H1 (cell line): ENCODE results near the gene COA5. TPM values are rescaled to one million over a fixed set of nuclear protein-coding genes. Genes with fewer than 3 reads are reported as not detected.

Experiments
- CTCF ChIA-PET: fragments of 300-600 bp; sonication (Branson Sonifier 250); formaldehyde crosslinking; loops from one replicate; lab custom pipeline; 2021; ENCODE audit not compliant: partially characterized antibody; lab: Charles Lee
- POLR2A ChIA-PET: fragments of 300-600 bp; sonication (Branson Sonifier 250); formaldehyde crosslinking; loops from one replicate; lab custom pipeline; 2021; ENCODE audit warnings: inconsistent platforms; ENCODE audit not compliant: partially characterized antibody; lab: Charles Lee
- DNase-seq, 2 experiments: peaks; one replicate each; pipeline versions ENCODE4 v3.0.0 to v3.0.0-alpha.2; 2010 to 2022; ENCODE audit warnings: low spot score in 2 of 2, low read depth in 1 of 2, mixed read lengths in 1 of 2
- FAIRE-seq: peaks from 2 replicates; lab custom pipeline; 2011; peaks lifted over from hg19 to GRCh38; lab: Jason Lieb, UNC
- H2AFZ ChIP-seq: 2 replicates; pipeline ENCODE4 v1.8.1; 2012; ENCODE audit warnings: low read length, inconsistent platforms
- H2AK5ac ChIP-seq: 2 replicates; pipeline ENCODE4 v1.6.1; 2013; ENCODE audit warnings: low read depth, low read length
- H2BK120ac ChIP-seq: replicated peaks from 2 replicates; pipeline ENCODE3; 2013; ENCODE audit warnings: low read depth, low read length, inconsistent platforms
- H2BK12ac ChIP-seq: 2 replicates; pipeline ENCODE4 v1.6.1; 2013; ENCODE audit warnings: low read depth, low read length
- H2BK15ac ChIP-seq: 2 replicates; pipeline ENCODE4 v1.6.1; 2013; ENCODE audit warnings: low read length
- H2BK20ac ChIP-seq: 2 replicates; pipeline ENCODE4 v1.6.1; 2013; ENCODE audit warnings: low read length
- H2BK5ac ChIP-seq: 2 replicates; pipeline ENCODE4 v1.6.1; 2013; ENCODE audit warnings: low read depth, low read length
- H3K14ac ChIP-seq: 2 replicates; pipeline ENCODE4 v1.6.1; 2013; ENCODE audit warnings: inconsistent platforms; ENCODE audit not compliant: insufficient read length
- H3K18ac ChIP-seq: 2 replicates; pipeline ENCODE4 v1.6.1; 2013; ENCODE audit warnings: low read length; ENCODE audit errors: extremely low read depth
- H3K23ac ChIP-seq: 2 replicates; pipeline ENCODE4 v1.6.1; 2013; ENCODE audit warnings: inconsistent platforms; ENCODE audit not compliant: insufficient read length
- H3K23me2 ChIP-seq: 2 replicates; pipeline ENCODE4 v1.6.1; 2013; ENCODE audit warnings: low read depth, low read length
- H3K27ac ChIP-seq: 2 replicates; pipeline ENCODE4 v1.6.1; 2011; ENCODE audit warnings: low read depth, low read length, inconsistent platforms
- H3K27me3 ChIP-seq, 4 experiments: replicated peaks in 1 of 4; 1 replicate in 1 of 4; 2 replicates in 3 of 4; pipeline versions ENCODE4 v1.6.1 to v1.8.1; 2011 to 2013; ENCODE audit warnings: low read length in 3 of 4, mild to moderate bottlenecking in 3 of 4, inconsistent platforms in 2 of 4, mixed read lengths in 2 of 4, moderate library complexity in 1 of 4; ENCODE audit not compliant: control insufficient read depth in 3 of 4, insufficient read depth in 3 of 4; ENCODE audit errors: extremely low read depth in 1 of 4
- H3K36me3 ChIP-seq, 4 experiments: 2 replicates each; pipeline versions ENCODE4 v1.6.1 to v1.8.1; 2011 to 2013; ENCODE audit warnings: mild to moderate bottlenecking in 4 of 4, low read length in 3 of 4, moderate library complexity in 2 of 4, control low read depth in 1 of 4, inconsistent platforms in 1 of 4; ENCODE audit not compliant: insufficient read depth in 4 of 4, control insufficient read depth in 2 of 4
- H3K4ac ChIP-seq: replicated peaks from 2 replicates; pipeline ENCODE3; 2013; ENCODE audit warnings: low read length, low read depth, mixed read lengths, inconsistent platforms; ENCODE audit not compliant: insufficient read length
- H3K4me1 ChIP-seq, 4 experiments: replicated peaks in 1 of 4; 1 replicate in 1 of 4; 2 replicates in 3 of 4; pipeline versions ENCODE4 v1.6.1 to v1.8.1; 2011 to 2013; ENCODE audit warnings: low read length in 3 of 4, inconsistent platforms in 2 of 4, mixed read lengths in 1 of 4; ENCODE audit not compliant: insufficient read depth in 4 of 4, control insufficient read depth in 3 of 4
- H3K4me2 ChIP-seq, 2 experiments: 2 replicates each; pipeline versions ENCODE4 v1.6.1 to v1.8.1; 2011 to 2013; ENCODE audit warnings: low read depth in 2 of 2, low read length in 2 of 2, control low read depth in 1 of 2, inconsistent platforms in 1 of 2, mild to moderate bottlenecking in 1 of 2; ENCODE audit not compliant: insufficient read depth in 1 of 2
- H3K4me3 ChIP-seq, 4 experiments: fragments of 200-600, 300-600 bp in 1 of 4; sonication (generic), shearing (Covaris generic), sonication (Bioruptor Twin) in 1 of 4; 2 replicates each; pipeline versions ENCODE4 v1.5.1 to v1.8.1; 2011 to 2016; ENCODE audit warnings: low read length in 4 of 4, low read depth in 3 of 4, control low read depth in 2 of 4, inconsistent platforms in 2 of 4, mild to moderate bottlenecking in 2 of 4, mixed read lengths in 1 of 4, moderate library complexity in 1 of 4; ENCODE audit not compliant: insufficient read depth in 2 of 4; ENCODE audit errors: extremely low read depth in 1 of 4
- H3K56ac ChIP-seq: replicated peaks from 2 replicates; pipeline ENCODE3; 2013; ENCODE audit warnings: low read depth, mild to moderate bottlenecking, mixed read lengths, low read length, inconsistent platforms; ENCODE audit not compliant: insufficient read length
- H3K79me1 ChIP-seq: 2 replicates; pipeline ENCODE4 v1.6.1; 2013; ENCODE audit warnings: low read depth, low read length, control low read depth
- H3K79me2 ChIP-seq, 2 experiments: 2 replicates each; pipeline versions ENCODE4 v1.6.1 to v1.8.1; 2012 to 2013; ENCODE audit warnings: low read length in 2 of 2, mild to moderate bottlenecking in 2 of 2, inconsistent platforms in 1 of 2; ENCODE audit not compliant: insufficient read depth in 2 of 2, control insufficient read depth in 1 of 2
- H3K9ac ChIP-seq, 4 experiments: replicated peaks in 1 of 4; 1 replicate in 1 of 4; 2 replicates in 3 of 4; pipeline versions ENCODE4 v1.6.1 to v1.8.1; 2011 to 2013; ENCODE audit warnings: low read depth in 3 of 4, low read length in 3 of 4, control low read depth in 2 of 4, mild to moderate bottlenecking in 2 of 4, moderate library complexity in 2 of 4, inconsistent platforms in 1 of 4; ENCODE audit errors: extremely low read depth in 1 of 4
- H3K9me3 ChIP-seq, 2 experiments: 2 replicates each; pipeline versions ENCODE4 v1.6.1 to v1.8.1; 2012 to 2013; ENCODE audit warnings: mild to moderate bottlenecking in 2 of 2, moderate library complexity in 2 of 2, control low read depth in 1 of 2, inconsistent platforms in 1 of 2, low read depth in 1 of 2, low read length in 1 of 2, mixed read lengths in 1 of 2; ENCODE audit not compliant: insufficient read depth in 2 of 2
- H4K20me1 ChIP-seq, 2 experiments: replicated peaks in 1 of 2; 2 replicates each; pipeline versions ENCODE3 to v1.8.1; 2011 to 2013; ENCODE audit warnings: inconsistent platforms in 2 of 2, low read length in 2 of 2, mild to moderate bottlenecking in 1 of 2; ENCODE audit not compliant: insufficient read depth in 2 of 2, control insufficient read depth in 1 of 2
- H4K5ac ChIP-seq: 2 replicates; pipeline ENCODE4 v1.6.1; 2013; ENCODE audit warnings: low read length, low read depth, mixed read lengths, inconsistent platforms; ENCODE audit not compliant: insufficient read length
- H4K8ac ChIP-seq: 2 replicates; pipeline ENCODE4 v1.8.0; 2013; ENCODE audit warnings: mild to moderate bottlenecking, moderate library complexity, low read length, inconsistent platforms; ENCODE audit not compliant: insufficient read depth; ENCODE audit errors: extremely low read depth
- H4K91ac ChIP-seq: replicated peaks from 2 replicates; pipeline ENCODE3; 2013; ENCODE audit warnings: low read length, mixed read lengths, inconsistent platforms; ENCODE audit not compliant: insufficient read length
- CBX5 ChIP-seq: fragments of 300-800, 300-1000 bp; sonication (generic); IDR thresholded peaks from 2 replicates; pipeline ENCODE4 v1.7.1; 2016; ENCODE audit warnings: antibody characterized with exemption, low read length, low read depth
- CBX8 ChIP-seq: fragments of 300-800, 300-1000 bp; sonication (generic); IDR thresholded peaks from 2 replicates; pipeline ENCODE4 v1.7.1; 2016; ENCODE audit warnings: low read depth, low read length, borderline replicate concordance
- CEBPB ChIP-seq: IDR thresholded peaks from 2 replicates; pipeline ENCODE4 v1.6.1; 2012; ENCODE audit warnings: low read depth, low read length
- CHD1 ChIP-seq: IDR thresholded peaks from 2 replicates; pipeline ENCODE4 v1.6.1; 2012; ENCODE audit warnings: low read depth, low read length, improper control_type of control experiment
- CTBP2 ChIP-seq: IDR thresholded peaks from 2 replicates; pipeline ENCODE4 v1.7.0; 2011; ENCODE audit warnings: borderline replicate concordance, mild to moderate bottlenecking, moderate library complexity, mixed read lengths, low read length; ENCODE audit not compliant: insufficient read depth, insufficient read length
- JUN ChIP-seq: IDR thresholded peaks from 2 replicates; pipeline ENCODE4 v1.6.1; 2011; ENCODE audit warnings: low read depth, mild to moderate bottlenecking, improper control_type of control experiment, low read length
- PHF8 ChIP-seq: fragments of 200-600 bp; sonication (generic); conservative IDR thresholded peaks from 2 replicates; pipeline ENCODE4 v1.7.1; 2012; ENCODE audit warnings: low read depth, mild to moderate bottlenecking, inconsistent platforms, low read length, moderate library complexity
- POLR2A ChIP-seq, 2 experiments: IDR thresholded peaks; 1 replicate in 1 of 2; 2 replicates in 1 of 2; pipeline ENCODE4 v1.6.1; 2011; ENCODE audit warnings: low read depth in 2 of 2, low read length in 2 of 2, mild to moderate bottlenecking in 2 of 2; ENCODE audit errors: control extremely low read depth in 1 of 2
- SIRT6 ChIP-seq: IDR thresholded peaks from one replicate; pipeline ENCODE4 v1.7.1; 2012; ENCODE audit warnings: low read length, inconsistent platforms
- SRF ChIP-seq: IDR thresholded peaks from 2 replicates; pipeline ENCODE4 v1.6.1; 2011; ENCODE audit warnings: mild to moderate bottlenecking, low read depth, low read length, moderate library complexity
- SUZ12 ChIP-seq: fragments of 200-600 bp; sonication (generic); IDR thresholded peaks from 2 replicates; pipeline ENCODE4 v1.6.1; 2012; ENCODE audit warnings: mild to moderate bottlenecking, inconsistent platforms, low read length, moderate library complexity, mixed read lengths
- TAF7 ChIP-seq: optimal IDR thresholded peaks from 2 replicates; pipeline ENCODE3; 2011; ENCODE audit warnings: low read depth, mild to moderate bottlenecking, inconsistent platforms, low read length, moderate library complexity, borderline replicate concordance
- WGBS, 2 experiments: shearing (Covaris generic) in 1 of 2; methylation state at CpG; one replicate each; pipeline versions ENCODE4 v1.1.6 to v1.1.7; 2013 to 2015; ENCODE audit warnings: low lambda C conversion rate in 2 of 2, mixed read lengths in 2 of 2, inconsistent platforms in 1 of 2, low coverage in 1 of 2, missing lambda C conversion rate in 1 of 2; ENCODE audit not compliant: insufficient replicate concordance in 2 of 2, insufficient coverage in 1 of 2, insufficient read length in 1 of 2; ENCODE audit errors: extremely low coverage in 1 of 2, missing lambda C conversion rate in 1 of 2; 5-methylcytosine and 5-hydroxymethylcytosine counted together
- polyA plus RNA-seq, 7 experiments: library from polyadenylated mRNA; depleted of rRNA in 3 of 7; stranded (reverse) in 5 of 7; unstranded in 2 of 7; fragments of >200 nt in 5 of 7; fragments of 200-250 nt in 2 of 7; gene quantifications; 1 replicate in 5 of 7; 2 replicates in 1 of 7; 4 replicates in 1 of 7; pipeline versions ENCODE4 v1.2.1 to v1.2.3, GENCODE V29; 2011 to 2013; ENCODE audit warnings: missing spikeins in 2 of 7, mixed read lengths in 2 of 7
- total RNA-seq: library from RNA; stranded (reverse); fragmentation: NEBNext Ultra II Directional; extraction: Animal tissue kit (Norgen Biotek cat#: 25700); gene quantifications from 2 replicates; pipeline ENCODE4 v1.2.1, GENCODE V29; 2021
- TF ChIP-seq, protein P1 (sequence below): IDR thresholded peaks from 2 replicates; pipeline ENCODE4 v1.6.1; 2011; ENCODE audit warnings: low read length, improper control_type of control experiment
- TF ChIP-seq, protein P2 (sequence below): IDR thresholded peaks from 2 replicates; pipeline ENCODE4 v1.6.1; 2012; ENCODE audit warnings: inconsistent platforms

COA5 gene
- total and polyA plus RNA-seq, 2 of the 8 experiments (the other 6 are each of a cell fraction or from before 2014, with no cell fraction given): 20.3 to 24.7 TPM

DNA sequence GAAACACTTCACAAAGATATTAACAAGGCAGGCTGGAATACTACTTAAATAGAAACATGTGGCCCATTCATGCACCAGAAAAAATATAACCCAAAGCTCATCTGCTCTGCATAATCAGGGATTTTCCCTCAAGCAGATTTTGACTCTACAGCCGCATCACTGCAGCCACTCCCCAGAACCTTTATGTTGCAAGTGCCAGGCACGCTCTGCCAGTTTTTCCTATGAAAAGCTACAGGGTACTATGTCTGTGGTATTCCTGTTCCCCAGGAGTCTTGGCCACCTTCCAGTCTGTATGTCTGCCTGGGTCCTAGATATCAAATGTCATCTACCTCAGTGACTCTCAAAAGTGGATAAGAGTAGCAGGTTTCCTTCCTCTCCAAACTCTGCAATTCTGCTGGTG is 3.8 kb downstream of the COA5 start:
- peaks cover 0 to 10% of the 10 kb centered on the region in 2 experiments for H4K20me1 ChIP-seq
- H4K91ac ChIP-seq: no peak overlapping the region
- no peak overlapping the region for H4K8ac ChIP-seq
- no peak overlapping the region for H3K4me2 ChIP-seq
- H3K4me3 ChIP-seq: no peak overlapping the region
- DNase-seq: no peak
- H3K27me3 ChIP-seq: no peaks in the 10 kb centered on the region
- H3K56ac ChIP-seq: no peak overlapping the region
- 83% methylated on average over 2 of the region's 2 CpGs; no CpG with 5 or more reads in 1 of the 2 experiments for WGBS, 2 experiments
- peaks cover 8% of the 10 kb centered on the region for H3K23me2 ChIP-seq
- H2BK5ac ChIP-seq: no peak overlapping the region
- no peak overlapping the region for H4K5ac ChIP-seq
- H3K14ac ChIP-seq: no peak overlapping the region
- no peak overlapping the region for H3K23ac ChIP-seq
- H3K36me3 ChIP-seq: peaks cover 3 to 17% (median 11%) of the 10 kb centered on the region in 4 experiments; a peak in 7 of 8 replicates
- H3K79me2 ChIP-seq: peaks cover 17 to 39% of the 10 kb centered on the region in 2 experiments
- FAIRE-seq: no peak
- H2AFZ ChIP-seq: no peak overlapping the region
- H2AK5ac ChIP-seq: no peak overlapping the region
- peaks cover 7% of the 10 kb centered on the region; the same call in 1 of the 2 replicates for H3K79me1 ChIP-seq
- CTCF ChIA-PET: interaction anchor here (1.1 kb wide), 1 partner anchor 35 kb away, joined by 3 read pairs; no protein-coding TSS in a partner anchor
- no peak overlapping the region for H2BK15ac ChIP-seq
- POLR2A ChIA-PET: no interaction called here
- H2BK12ac ChIP-seq: no peak overlapping the region
- no peak overlapping the region for H2BK20ac ChIP-seq
- H2BK120ac ChIP-seq: no peak overlapping the region
- no peaks in the 10 kb centered on the region for H3K9me3 ChIP-seq
- H3K18ac ChIP-seq: no peak overlapping the region
- H3K4ac ChIP-seq: no peak overlapping the region
- H3K4me1 ChIP-seq: peaks cover 0 to 8% (median 4%) of the 10 kb centered on the region in 4 experiments; a peak in 2 of 7 replicates
- H3K9ac ChIP-seq: no peak overlapping the region
- no peak overlapping the region for H3K27ac ChIP-seq
- TF ChIP-seq POLR2A (IDR thresholded peaks at IDR 0.05; ENCODE audit: control extremely low read depth in 1 of 2, low read depth in 2 of 2, low read length in 2 of 2) (no peak), SUZ12 (no peak), TAF7 (no peak), CBX5 (no peak), SRF (no peak), CBX8 (no peak), CEBPB (no peak), SIRT6 (no peak), PHF8 (no peak), JUN (no peak), CTBP2 (no peak), CHD1 (no peak)
- TF ChIP-seq, protein P1, sequence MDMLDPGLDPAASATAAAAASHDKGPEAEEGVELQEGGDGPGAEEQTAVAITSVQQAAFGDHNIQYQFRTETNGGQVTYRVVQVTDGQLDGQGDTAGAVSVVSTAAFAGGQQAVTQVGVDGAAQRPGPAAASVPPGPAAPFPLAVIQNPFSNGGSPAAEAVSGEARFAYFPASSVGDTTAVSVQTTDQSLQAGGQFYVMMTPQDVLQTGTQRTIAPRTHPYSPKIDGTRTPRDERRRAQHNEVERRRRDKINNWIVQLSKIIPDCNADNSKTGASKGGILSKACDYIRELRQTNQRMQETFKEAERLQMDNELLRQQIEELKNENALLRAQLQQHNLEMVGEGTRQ: no peak
- TF ChIP-seq, protein P2, sequence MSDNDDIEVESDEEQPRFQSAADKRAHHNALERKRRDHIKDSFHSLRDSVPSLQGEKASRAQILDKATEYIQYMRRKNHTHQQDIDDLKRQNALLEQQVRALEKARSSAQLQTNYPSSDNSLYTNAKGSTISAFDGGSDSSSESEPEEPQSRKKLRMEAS: no peak
